Caco-2 (cell line): Measurements from ENCODE around the gene CNDP2. TPM values are rescaled to one million over a fixed set of nuclear protein-coding genes. Genes with fewer than 3 reads are reported as not detected.

Experiments used
- BruUV-seq: library from RNA; stranded (reverse); fragments of 400-500 nt; replicated peaks from 2 replicates; lab custom pipeline; 2021; lab: Mats Ljungman, UMichigan
- CTCF ChIA-PET: fragments of 300-600 bp; sonication (Branson Sonifier 250); formaldehyde crosslinking; loops from one replicate; lab custom pipeline; 2022; ENCODE audit warnings: antibody characterized with exemption; lab: Charles Lee
- POLR2A ChIA-PET: fragments of 300-600 bp; sonication (Branson Sonifier 250); formaldehyde crosslinking; loops from one replicate; lab custom pipeline; 2022; ENCODE audit warnings: antibody characterized with exemption; lab: Charles Lee
- DNase-seq, 2 experiments: peaks; one replicate each; pipeline versions ENCODE4 v3.0.0 to v3.0.0-alpha.2; 2020 to 2022
- H3K27me3 ChIP-seq: replicated peaks from 2 replicates; pipeline ENCODE4 v1.6.0; 2011; ENCODE audit warnings: low read length; ENCODE audit not compliant: control insufficient read depth, insufficient read depth
- H3K36me3 ChIP-seq: 2 replicates; pipeline ENCODE4 v1.5.1; 2011; ENCODE audit warnings: low read length; ENCODE audit not compliant: control insufficient read depth, insufficient read depth
- H3K4me1 ChIP-seq: fragments of 250-450 bp; sonication (Bioruptor Pico); 2 replicates; pipeline ENCODE4 v1.5.1; 2020; ENCODE audit warnings: mild to moderate bottlenecking
- H3K4me3 ChIP-seq: 2 replicates; pipeline ENCODE4 v1.5.1; 2011; ENCODE audit warnings: low read depth, mild to moderate bottlenecking, control low read depth, low read length
- H3K9me3 ChIP-seq: fragments of 250-450 bp; sonication (Bioruptor Pico); 2 replicates; pipeline ENCODE4 v1.5.1; 2020; ENCODE audit warnings: mild to moderate bottlenecking, moderate library complexity
- H3K27ac Mint-ChIP-seq: one replicate; pipeline ENCODE4 v1.8.0; 2022; ENCODE audit warnings: mixed read lengths; ENCODE audit not compliant: unreplicated experiment
- H3K27me3 Mint-ChIP-seq: one replicate; pipeline ENCODE4 v1.8.0; 2022; ENCODE audit warnings: mixed read lengths; ENCODE audit not compliant: insufficient read depth, unreplicated experiment
- H3K36me3 Mint-ChIP-seq: one replicate; pipeline ENCODE4 v1.8.0; 2022; ENCODE audit warnings: mild to moderate bottlenecking, mixed read lengths; ENCODE audit not compliant: insufficient read depth, unreplicated experiment
- H3K4me1 Mint-ChIP-seq: one replicate; pipeline ENCODE4 v1.8.0; 2022; ENCODE audit warnings: low read depth, mixed read lengths; ENCODE audit not compliant: unreplicated experiment
- H3K4me3 Mint-ChIP-seq: one replicate; pipeline ENCODE4 v1.8.0; 2022; ENCODE audit warnings: mild to moderate bottlenecking, moderate library complexity, mixed read lengths; ENCODE audit not compliant: unreplicated experiment
- H3K9me3 Mint-ChIP-seq: one replicate; pipeline ENCODE4 v1.8.0; 2022; ENCODE audit warnings: mixed read lengths; ENCODE audit not compliant: unreplicated experiment
- CTCF ChIP-seq, 2 experiments: fragments of 200-600 bp in 1 of 2; IDR thresholded peaks; 1 replicate in 1 of 2; 2 replicates in 1 of 2; pipeline versions ENCODE4 v1.5.1 to v1.8.0; 2011 to 2022; ENCODE audit warnings: antibody characterized with exemption in 1 of 2, control low read depth in 1 of 2, inconsistent platforms in 1 of 2, low read depth in 1 of 2, low read length in 1 of 2, mild to moderate bottlenecking in 1 of 2, moderate library complexity in 1 of 2; ENCODE audit not compliant: insufficient read depth in 1 of 2, severe bottlenecking in 1 of 2, unreplicated experiment in 1 of 2
- intact Hi-C: fragments of 100-400 bp; cut with micrococcal nuclease; formaldehyde crosslinking; loops from one replicate; pipeline ENCODE4 v1.10.0; 2022; ENCODE audit not compliant: unreplicated experiment
- total RNA-seq: library from RNA; stranded (reverse); gene quantifications from 2 replicates; pipeline ENCODE4 v1.2.3, GENCODE V29; 2022

Gene CNDP2
- total RNA-seq, 1 experiment from 2014 or later: 113 TPM

GRCh38 chr18:74488354-74488753, 7.8 kb upstream of the CNDP2 start:
- H3K4me1 Mint-ChIP-seq: no peaks in the 10 kb centered on the region
- no peak for TF ChIP-seq CTCF (IDR thresholded peaks at IDR 0.05; ENCODE audit: insufficient read depth in 1 of 2, low read depth in 1 of 2, low read length in 1 of 2, severe bottlenecking in 1 of 2, unreplicated experiment in 1 of 2)
- intact Hi-C loops: no loop called here
- H3K36me3 Mint-ChIP-seq: no peaks in the 10 kb centered on the region
- ChIA-PET POLR2A (no interaction called here), CTCF (no interaction called here)
- Histone ChIP-seq H3K9me3 (no peaks in the 10 kb centered on the region), H3K4me3 (no peak overlapping the region), H3K36me3 (no peaks in the 10 kb centered on the region), H3K4me1 (no peaks in the 10 kb centered on the region), H3K27me3 (no peaks in the 10 kb centered on the region)
- no TSS peak for BruUV-seq
- no peaks in the 10 kb centered on the region for H3K27me3 Mint-ChIP-seq
- H3K4me3 Mint-ChIP-seq: no peak overlapping the region
- no peak overlapping the region for H3K27ac Mint-ChIP-seq
- no peak for DNase-seq
- no peaks in the 10 kb centered on the region for H3K9me3 Mint-ChIP-seq

DNA sequence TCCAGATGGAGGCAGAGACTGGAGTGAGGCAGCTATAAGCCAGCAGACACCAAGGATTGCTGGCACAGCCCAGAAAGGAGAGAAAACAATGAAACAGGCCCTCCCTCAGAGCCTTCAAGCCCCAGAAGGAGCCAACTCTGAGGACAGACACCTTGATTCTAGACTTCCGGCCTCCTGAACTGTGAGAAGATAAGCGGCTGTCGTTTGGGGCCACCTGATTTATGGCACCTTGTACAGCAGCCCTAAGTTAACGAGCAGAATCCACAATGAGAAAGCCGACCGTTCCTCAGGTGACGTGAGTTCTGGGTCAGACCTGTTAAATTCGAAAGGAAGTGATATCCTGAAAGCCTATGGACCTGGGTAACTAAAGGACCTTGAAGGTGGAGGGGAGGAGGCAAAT, 7.3 kb upstream of the CNDP2 start:
- TF ChIP-seq CTCF (IDR thresholded peaks at IDR 0.05; ENCODE audit: insufficient read depth in 1 of 2, low read depth in 1 of 2, low read length in 1 of 2, severe bottlenecking in 1 of 2, unreplicated experiment in 1 of 2): no peak
- H3K4me3 ChIP-seq: no peak overlapping the region
- no peaks in the 10 kb centered on the region for H3K36me3 Mint-ChIP-seq
- H3K4me3 Mint-ChIP-seq: no peak overlapping the region
- no peaks in the 10 kb centered on the region for H3K27me3 ChIP-seq
- H3K4me1 Mint-ChIP-seq: no peaks in the 10 kb centered on the region
- ChIA-PET POLR2A (no interaction called here), CTCF (no interaction called here)
- no peaks in the 10 kb centered on the region for H3K9me3 Mint-ChIP-seq
- DNase-seq: no peak
- H3K27me3 Mint-ChIP-seq: no peaks in the 10 kb centered on the region
- intact Hi-C loops: no loop called here
- BruUV-seq: no TSS peak
- no peaks in the 10 kb centered on the region for H3K4me1 ChIP-seq
- H3K9me3 ChIP-seq: no peaks in the 10 kb centered on the region
- H3K27ac Mint-ChIP-seq: no peak overlapping the region
- H3K36me3 ChIP-seq: no peaks in the 10 kb centered on the region

- ChIA-PET POLR2A (no interaction called here), CTCF (no interaction called here)
- no peak overlapping the region for H3K4me3 Mint-ChIP-seq
- intact Hi-C loops: no loop called here
- Histone ChIP-seq H3K9me3 (no peaks in the 10 kb centered on the region), H3K36me3 (no peaks in the 10 kb centered on the region), H3K4me3 (no peak overlapping the region), H3K4me1 (no peaks in the 10 kb centered on the region), H3K27me3 (no peaks in the 10 kb centered on the region)
- H3K27me3 Mint-ChIP-seq: no peaks in the 10 kb centered on the region
- no peaks in the 10 kb centered on the region for H3K36me3 Mint-ChIP-seq
- no peaks in the 10 kb centered on the region for H3K9me3 Mint-ChIP-seq
- no TSS peak for BruUV-seq
- no peak overlapping the region for H3K27ac Mint-ChIP-seq
- no peak for TF ChIP-seq CTCF (IDR thresholded peaks at IDR 0.05; ENCODE audit: insufficient read depth in 1 of 2, low read depth in 1 of 2, low read length in 1 of 2, severe bottlenecking in 1 of 2, unreplicated experiment in 1 of 2)
- H3K4me1 Mint-ChIP-seq: no peaks in the 10 kb centered on the region
- DNase-seq: no peak
Observed at GRCh38 chr18:74489676-74490075, 6.5 kb upstream of the CNDP2 start.
